Measurements from ENCODE around the gene PDE8B. TPM values are rescaled to one million over a fixed set of nuclear protein-coding genes. Genes with fewer than 3 reads are reported as not detected.

The PDE8B gene
- total and polyA plus RNA-seq, 8 donors: 2.9 to 11.9 (median 6.9) TPM

GRCh38 chr5:77168161-77168878 lies 42.2 kb upstream of the PDE8B start:
- intact Hi-C loops (cut with DNase I): no loop called here
- 28 to 35% methylated on average over 9 of the region's 9 CpGs for WGBS, 2 donors
- Histone ChIP-seq H3K9me3 (no peaks in the 10 kb centered on the region), H3K4me1 (peaks cover 0 to 4% (median 0%) of the 10 kb centered on the region in 3 donors), H3K27me3 (no peaks in the 10 kb centered on the region), H3K36me3 (no peaks in the 10 kb centered on the region), H3K4me3 (no peak overlapping the region), H3K27ac (no peak overlapping the region)
- TF ChIP-seq, protein P1, sequence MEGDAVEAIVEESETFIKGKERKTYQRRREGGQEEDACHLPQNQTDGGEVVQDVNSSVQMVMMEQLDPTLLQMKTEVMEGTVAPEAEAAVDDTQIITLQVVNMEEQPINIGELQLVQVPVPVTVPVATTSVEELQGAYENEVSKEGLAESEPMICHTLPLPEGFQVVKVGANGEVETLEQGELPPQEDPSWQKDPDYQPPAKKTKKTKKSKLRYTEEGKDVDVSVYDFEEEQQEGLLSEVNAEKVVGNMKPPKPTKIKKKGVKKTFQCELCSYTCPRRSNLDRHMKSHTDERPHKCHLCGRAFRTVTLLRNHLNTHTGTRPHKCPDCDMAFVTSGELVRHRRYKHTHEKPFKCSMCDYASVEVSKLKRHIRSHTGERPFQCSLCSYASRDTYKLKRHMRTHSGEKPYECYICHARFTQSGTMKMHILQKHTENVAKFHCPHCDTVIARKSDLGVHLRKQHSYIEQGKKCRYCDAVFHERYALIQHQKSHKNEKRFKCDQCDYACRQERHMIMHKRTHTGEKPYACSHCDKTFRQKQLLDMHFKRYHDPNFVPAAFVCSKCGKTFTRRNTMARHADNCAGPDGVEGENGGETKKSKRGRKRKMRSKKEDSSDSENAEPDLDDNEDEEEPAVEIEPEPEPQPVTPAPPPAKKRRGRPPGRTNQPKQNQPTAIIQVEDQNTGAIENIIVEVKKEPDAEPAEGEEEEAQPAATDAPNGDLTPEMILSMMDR (IDR thresholded peaks at IDR 0.05): no peak
- DNase-seq (peak in 4 of 6 donors; percentile 58 to 76 (median 70)), FAIRE-seq (no peak), ATAC-seq (peak; percentile 72 to 84 (median 78))

DNA sequence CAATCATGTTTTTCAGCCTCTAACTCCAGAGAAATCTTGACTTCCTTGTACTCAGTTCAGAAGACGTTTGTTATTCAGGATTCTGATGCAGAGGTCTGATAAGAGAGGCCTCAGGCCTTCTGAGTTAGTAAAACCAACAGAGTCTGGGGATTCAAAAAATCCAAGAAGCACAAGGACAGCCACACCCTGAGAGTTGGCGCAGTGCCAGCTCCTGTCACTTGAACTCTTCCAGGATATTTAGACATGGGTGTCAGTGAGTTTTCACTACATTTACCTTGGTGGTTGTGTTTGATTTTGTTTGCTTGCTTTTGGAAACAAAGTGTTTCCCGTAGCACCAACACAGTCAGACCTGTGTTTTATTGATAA lies 41.6 kb upstream of the PDE8B start:
- ATAC-seq (peak in 1 of 4 donors; percentile 26), DNase-seq (no peak), FAIRE-seq (no peak)
- intact Hi-C loops (cut with DNase I): no loop called here
- TF ChIP-seq, protein P1 (IDR thresholded peaks at IDR 0.05): no peak
- Histone ChIP-seq H3K4me3 (no peak overlapping the region), H3K4me1 (peaks cover 0 to 4% (median 0%) of the 10 kb centered on the region in 3 donors), H3K9me3 (no peaks in the 10 kb centered on the region), H3K36me3 (no peaks in the 10 kb centered on the region), H3K27ac (no peak overlapping the region), H3K27me3 (no peaks in the 10 kb centered on the region)
- 36 to 38% methylated on average over 3 of the region's 3 CpGs for WGBS, 2 donors

DNA sequence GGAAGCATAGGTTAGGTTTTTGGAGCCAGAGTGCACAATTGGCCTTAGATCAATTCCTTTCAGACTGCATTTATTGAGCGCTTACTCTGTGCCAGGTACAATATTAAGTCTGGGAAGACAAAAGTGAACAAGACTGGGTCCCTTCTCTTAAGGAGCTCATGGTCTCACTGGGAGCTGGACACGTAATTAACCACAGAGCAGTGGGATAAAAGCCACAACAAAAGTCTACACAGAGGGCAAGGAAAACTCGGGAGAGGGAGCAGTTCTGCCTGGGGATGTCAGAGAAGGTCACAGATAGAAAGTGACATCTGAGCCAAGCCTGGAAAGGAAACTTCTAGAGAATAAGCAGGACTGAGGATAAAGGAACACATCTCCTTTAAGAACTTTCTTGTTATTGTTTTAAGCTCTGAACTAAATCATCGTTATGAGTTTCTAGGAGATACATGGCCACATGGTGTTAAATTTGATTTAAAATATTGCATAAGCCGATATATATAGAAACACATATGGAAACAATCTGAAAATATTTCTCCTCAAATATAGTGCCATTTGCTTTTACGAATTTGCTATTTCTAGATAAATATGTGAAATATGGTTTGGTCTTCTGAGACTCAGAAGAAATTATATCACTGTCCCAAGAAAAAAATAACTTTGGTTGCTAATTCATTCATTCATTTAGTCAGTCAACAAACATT lies 40.1 kb upstream of the PDE8B start:
- 74 to 82% methylated on average over 6 of the region's 6 CpGs for WGBS, 2 donors
- DNase-seq: no peak
- no peak overlapping the region for H3K27ac ChIP-seq

DNA sequence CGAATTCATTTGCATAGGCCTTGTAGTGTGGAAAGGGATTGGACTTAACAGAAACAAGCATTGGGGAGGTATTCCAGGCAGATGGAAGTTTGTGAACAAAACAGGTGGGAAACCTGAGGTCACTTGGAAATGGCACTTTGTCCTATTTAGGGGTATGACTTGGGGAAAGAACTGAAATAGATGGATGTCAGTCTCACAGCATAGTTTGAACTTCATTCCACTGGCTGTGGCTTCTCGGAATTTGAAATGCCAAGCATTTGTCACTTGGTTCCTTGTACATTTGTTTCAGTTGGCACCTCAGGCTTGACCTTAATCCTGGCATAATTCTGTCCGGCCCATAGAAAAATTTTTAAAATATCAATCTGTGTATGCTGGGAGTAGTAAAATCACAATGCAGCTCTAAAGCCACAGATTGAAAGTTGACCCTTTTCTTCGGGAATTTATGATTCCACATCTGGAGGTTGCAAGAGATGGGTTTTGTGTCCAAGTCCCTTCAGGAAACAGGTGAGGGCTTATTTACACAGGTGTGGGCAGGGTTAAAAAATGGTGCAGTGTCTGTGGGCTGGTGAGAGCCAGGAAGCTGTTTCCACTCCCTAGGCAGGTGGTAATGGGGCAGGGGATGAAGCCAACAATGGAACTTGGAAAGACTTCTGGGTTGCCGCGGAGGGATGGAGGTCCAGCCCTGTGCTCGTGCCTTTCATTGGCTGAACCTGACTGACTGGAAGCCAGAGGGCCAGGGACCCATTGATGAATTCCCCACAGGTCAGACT lies 39.2 kb upstream of the PDE8B start:
- 78 to 83% methylated on average over 7 of the region's 7 CpGs for WGBS, 2 donors
- H3K27me3 ChIP-seq: no peaks in the 10 kb centered on the region
- ATAC-seq (no peak), FAIRE-seq (no peak), DNase-seq (no peak)
- H3K27ac ChIP-seq: no peak overlapping the region
- intact Hi-C loops (cut with DNase I): no loop called here
- H3K4me3 ChIP-seq: no peak overlapping the region
- no peaks in the 10 kb centered on the region for H3K9me3 ChIP-seq
- no peaks in the 10 kb centered on the region for H3K36me3 ChIP-seq
- TF ChIP-seq, protein P1 (IDR thresholded peaks at IDR 0.05): no peak
- H3K4me1 ChIP-seq: peaks cover 0 to 4% (median 0%) of the 10 kb centered on the region in 3 donors

More for the DNA sequence above, 40.1 kb upstream of the PDE8B start:
- no peak for ATAC-seq
- Histone ChIP-seq H3K27me3 (no peaks in the 10 kb centered on the region), H3K4me3 (no peak overlapping the region), H3K36me3 (no peaks in the 10 kb centered on the region), H3K9me3 (no peaks in the 10 kb centered on the region), H3K4me1 (peaks cover 0 to 4% (median 0%) of the 10 kb centered on the region in 3 donors)
- intact Hi-C loops (cut with DNase I): no loop called here
- TF ChIP-seq, protein P1 (IDR thresholded peaks at IDR 0.05): no peak
- no peak for FAIRE-seq

Data from pancreas (tissue), 10 donors.